Transverse colon (tissue), 4 donors: ENCODE measurements around the gene GPC2.
"Not testable (repeated sequence)": the region's sequence is repeated elsewhere in the genome, so short reads cannot be mapped to it uniquely, and the experiment has no call there.

ENCODE experiments used
- CTCF ChIP-seq, 5 experiments: fragments of 200-600 bp in 3 of 5; fragments of 450-650 bp in 2 of 5; sonication (generic) in 3 of 5; IDR thresholded peaks; 1 replicate in 2 of 5; 2 replicates in 3 of 5; pipeline ENCODE4 v1.5.1; 2016 to 2017; ENCODE audit warnings: antibody characterized with exemption in 5 of 5, inconsistent platforms in 3 of 5, mild to moderate bottlenecking in 2 of 5, moderate library complexity in 1 of 5
- EP300 ChIP-seq: sonication (generic); formaldehyde crosslinking; IDR thresholded peaks from one replicate; pipeline ENCODE4 v1.6.1; 2017; ENCODE audit warnings: antibody characterized with exemption, low read depth
- POLR2A ChIP-seq: fragments of 450-650 bp; IDR thresholded peaks from one replicate; pipeline ENCODE4 v1.6.1; 2016; ENCODE audit warnings: antibody characterized with exemption, mild to moderate bottlenecking, moderate library complexity
- POLR2AphosphoS5 ChIP-seq, 3 donors: sonication (generic); formaldehyde crosslinking; IDR thresholded peaks; one replicate each; pipeline ENCODE4 v1.6.1; 2016; ENCODE audit warnings: antibody characterized with exemption in 3 of 3

- TF ChIP-seq POLR2A, result peak; percentile 34
- not testable (repeated sequence) for TF ChIP-seq CTCF (IDR thresholded peaks at IDR 0.05); POLR2AphosphoS5 (IDR thresholded peaks at IDR 0.05); EP300
These were observed 42.8 kb upstream of the GPC2 start, which contains the start of gene PVRIG for GRCh38 chr7:100219801-100220585.
